HepG2 (cell line): ENCODE results near the gene PTGDR. TPM values are rescaled to one million over a fixed set of nuclear protein-coding genes. Genes with fewer than 3 reads are reported as not detected.

Experiments
- CREM ChIP-seq, 2 experiments: sonication (generic) in 1 of 2; formaldehyde crosslinking in 1 of 2; IDR thresholded peaks; 2 replicates each; pipeline versions ENCODE4 v1.4.0 to v1.6.1; 2016 to 2020; ENCODE audit warnings: antibody characterized with exemption in 1 of 2, mild to moderate bottlenecking in 1 of 2, missing genetic modification reagents in 1 of 2
- HES4 ChIP-seq: sonication (generic); formaldehyde crosslinking; IDR thresholded peaks from 2 replicates; pipeline ENCODE4 v1.9.0; 2021; ENCODE audit warnings: mild to moderate bottlenecking, missing genetic modification reagents, borderline replicate concordance
- HNRNPLL ChIP-seq: fragments of 200-400 bp; formaldehyde crosslinking; IDR thresholded peaks from 2 replicates; pipeline ENCODE4 v1.6.1; 2017; ENCODE audit warnings: mild to moderate bottlenecking, low read depth, low read length; ENCODE audit not compliant: poor library complexity, severe bottlenecking
- MEF2D ChIP-seq: sonication (generic); formaldehyde crosslinking; IDR thresholded peaks from 2 replicates; pipeline ENCODE4 v1.5.1; 2020; ENCODE audit warnings: mild to moderate bottlenecking, missing genetic modification reagents
- NFE2 ChIP-seq: sonication (generic); formaldehyde crosslinking; IDR thresholded peaks from 2 replicates; pipeline ENCODE4 v1.4.0; 2020; ENCODE audit warnings: missing genetic modification reagents
- NR2F2 ChIP-seq: IDR thresholded peaks from 2 replicates; pipeline ENCODE4 v1.6.1; 2012; ENCODE audit warnings: low read depth, inconsistent platforms, borderline replicate concordance
- PHB2 ChIP-seq: fragments of 450-650 bp; IDR thresholded peaks from 2 replicates; pipeline ENCODE4 v1.6.1; 2018; ENCODE audit not compliant: partially characterized antibody
- PITX1 ChIP-seq: sonication (generic); formaldehyde crosslinking; IDR thresholded peaks from 2 replicates; pipeline ENCODE4 v1.5.1; 2020; ENCODE audit warnings: mild to moderate bottlenecking, missing genetic modification reagents
- POGZ ChIP-seq: sonication (generic); formaldehyde crosslinking; IDR thresholded peaks from 2 replicates; pipeline ENCODE4 v1.4.0; 2020; ENCODE audit warnings: mild to moderate bottlenecking, missing genetic modification reagents
- SIN3A ChIP-seq: IDR thresholded peaks from 2 replicates; pipeline ENCODE4 v1.6.1; 2011; ENCODE audit warnings: low read depth, mild to moderate bottlenecking, control low read depth, low read length, borderline replicate concordance
- SMAD1 ChIP-seq: sonication (generic); formaldehyde crosslinking; IDR thresholded peaks from 2 replicates; pipeline ENCODE4 v1.4.0; 2020; ENCODE audit warnings: missing genetic modification reagents, low read depth, mild to moderate bottlenecking, borderline replicate concordance
- TBX3 ChIP-seq: fragments of 450-650 bp; IDR thresholded peaks from 2 replicates; pipeline ENCODE4 v1.6.1; 2017; ENCODE audit warnings: antibody characterized with exemption, mild to moderate bottlenecking, inconsistent platforms, borderline replicate concordance
- TCF12 ChIP-seq, 2 experiments: fragments of 450-650 bp in 1 of 2; sonication (generic) in 1 of 2; formaldehyde crosslinking in 1 of 2; IDR thresholded peaks; 2 replicates each; pipeline versions ENCODE4 v1.6.1 to v1.8.0; 2017 to 2022; ENCODE audit warnings: antibody characterized with exemption in 1 of 2, mild to moderate bottlenecking in 1 of 2, missing genetic modification reagents in 1 of 2, moderate library complexity in 1 of 2
- YEATS4 ChIP-seq: sonication (generic); formaldehyde crosslinking; IDR thresholded peaks from 2 replicates; pipeline ENCODE4 v1.4.0; 2020; ENCODE audit warnings: missing genetic modification reagents, borderline replicate concordance
- ZBTB21 ChIP-seq: sonication (generic); formaldehyde crosslinking; IDR thresholded peaks from 2 replicates; pipeline ENCODE4 v1.4.0; 2020; ENCODE audit warnings: missing genetic modification reagents
- ZNF333 ChIP-seq: sonication (generic); formaldehyde crosslinking; IDR thresholded peaks from 2 replicates; pipeline ENCODE4 v1.4.0; 2020; ENCODE audit warnings: mild to moderate bottlenecking, missing genetic modification reagents, borderline replicate concordance
- ZNF33A ChIP-seq: sonication (generic); formaldehyde crosslinking; IDR thresholded peaks from 2 replicates; pipeline ENCODE4 v1.5.1; 2020; ENCODE audit warnings: missing genetic modification reagents, mild to moderate bottlenecking, moderate library complexity, borderline replicate concordance
- ZNF34 ChIP-seq: sonication (generic); formaldehyde crosslinking; IDR thresholded peaks from 2 replicates; pipeline ENCODE4 v1.4.0; 2020; ENCODE audit warnings: mild to moderate bottlenecking, missing genetic modification reagents, borderline replicate concordance
- ZNF768 ChIP-seq: sonication (generic); formaldehyde crosslinking; IDR thresholded peaks from 2 replicates; pipeline ENCODE4 v1.4.0; 2020; ENCODE audit warnings: missing genetic modification reagents
- ZNF891 ChIP-seq: sonication (generic); formaldehyde crosslinking; IDR thresholded peaks from 2 replicates; pipeline ENCODE4 v1.5.0; 2020; ENCODE audit warnings: mild to moderate bottlenecking, missing genetic modification reagents
- polyA plus RNA-seq, 8 experiments: library from polyadenylated mRNA; depleted of rRNA in 3 of 8; stranded (reverse) in 7 of 8; unstranded in 1 of 8; fragments of >200 nt; fragmentation: Illumina TruSeq in 4 of 8; extraction: Trizol in 4 of 8; gene quantifications; 2 replicates each; pipeline versions ENCODE4 v1.2.1 to v1.2.3, GENCODE V29; 2011 to 2016; ENCODE audit warnings: low read depth in 4 of 8, missing spikeins in 1 of 8, mixed read lengths in 1 of 8; ENCODE audit not compliant: insufficient read depth in 1 of 8
- total RNA-seq, 5 experiments: library from RNA; depleted of rRNA; stranded (reverse); fragments of >200 nt; fragmentation: Illumina TruSeq; extraction: Trizol; gene quantifications; 2 replicates each; pipeline ENCODE4 v1.2.3, GENCODE V29; 2016; ENCODE audit warnings: low read depth in 1 of 5
- TF ChIP-seq, protein P1 (sequence below): sonication (generic); formaldehyde crosslinking; IDR thresholded peaks from 2 replicates; pipeline ENCODE4 v1.4.0; 2020; ENCODE audit warnings: missing genetic modification reagents
- TF ChIP-seq, protein P2 (sequence below): sonication (generic); formaldehyde crosslinking; IDR thresholded peaks from 2 replicates; pipeline ENCODE4 v1.5.1; 2020; ENCODE audit warnings: missing genetic modification reagents, mild to moderate bottlenecking, borderline replicate concordance
- TF ChIP-seq, protein P3 (sequence below): sonication (generic); formaldehyde crosslinking; IDR thresholded peaks from 2 replicates; pipeline ENCODE4 v1.5.0; 2020; ENCODE audit warnings: missing genetic modification reagents
- TF ChIP-seq, protein P4 (sequence below): sonication (generic); formaldehyde crosslinking; IDR thresholded peaks from 2 replicates; pipeline ENCODE4 v1.4.0; 2020; ENCODE audit warnings: mild to moderate bottlenecking, missing genetic modification reagents, borderline replicate concordance

The PTGDR gene
- total and polyA plus RNA-seq, 2 of the 13 experiments (the other 11 are each of a cell fraction or from before 2014, with no cell fraction given): not detected

DNA sequence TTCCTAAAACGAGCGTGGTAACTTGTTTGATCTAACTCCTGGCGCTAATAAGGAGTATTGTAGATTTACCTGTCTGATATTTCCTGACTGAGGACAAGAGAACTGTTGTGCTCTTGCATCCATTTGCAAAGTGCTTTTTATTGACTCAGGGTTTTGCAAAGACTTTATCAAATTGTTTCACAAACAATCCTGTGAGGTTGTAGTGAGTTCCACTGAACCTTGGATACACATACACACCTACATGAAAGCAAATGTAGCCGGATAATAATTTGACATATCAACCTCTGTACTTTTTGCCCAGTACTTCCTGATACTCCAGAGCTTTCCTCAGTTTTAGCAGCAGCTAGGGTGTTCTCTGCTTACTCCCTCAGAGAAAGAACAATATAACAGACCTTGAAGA lies 39.9 kb downstream of the PTGDR start (continued):
- TF ChIP-seq, protein P1, sequence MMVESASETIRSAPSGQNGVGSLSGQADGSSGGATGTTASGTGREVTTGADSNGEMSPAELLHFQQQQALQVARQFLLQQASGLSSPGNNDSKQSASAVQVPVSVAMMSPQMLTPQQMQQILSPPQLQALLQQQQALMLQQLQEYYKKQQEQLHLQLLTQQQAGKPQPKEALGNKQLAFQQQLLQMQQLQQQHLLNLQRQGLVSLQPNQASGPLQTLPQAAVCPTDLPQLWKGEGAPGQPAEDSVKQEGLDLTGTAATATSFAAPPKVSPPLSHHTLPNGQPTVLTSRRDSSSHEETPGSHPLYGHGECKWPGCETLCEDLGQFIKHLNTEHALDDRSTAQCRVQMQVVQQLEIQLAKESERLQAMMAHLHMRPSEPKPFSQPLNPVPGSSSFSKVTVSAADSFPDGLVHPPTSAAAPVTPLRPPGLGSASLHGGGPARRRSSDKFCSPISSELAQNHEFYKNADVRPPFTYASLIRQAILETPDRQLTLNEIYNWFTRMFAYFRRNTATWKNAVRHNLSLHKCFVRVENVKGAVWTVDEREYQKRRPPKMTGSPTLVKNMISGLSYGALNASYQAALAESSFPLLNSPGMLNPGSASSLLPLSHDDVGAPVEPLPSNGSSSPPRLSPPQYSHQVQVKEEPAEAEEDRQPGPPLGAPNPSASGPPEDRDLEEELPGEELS: peak; percentile 58
- TF ChIP-seq NFE2 (CRISPR knock-in tag): no peak
- peak; percentile 42; the same call in 1 of the 2 replicates for TF ChIP-seq CREM (IDR thresholded peaks at IDR 0.05)
- TF ChIP-seq CREM (CRISPR knock-in tag; IDR thresholded peaks at IDR 0.05): no peak
- no peak for TF ChIP-seq ZBTB21 (CRISPR knock-in tag)
- TF ChIP-seq ZNF891 (CRISPR knock-in tag): no peak
- TF ChIP-seq HNRNPLL: no peak
- no peak for TF ChIP-seq SMAD1 (CRISPR knock-in tag)
- no peak for TF ChIP-seq ZNF768 (CRISPR knock-in tag)
- TF ChIP-seq, protein P2, sequence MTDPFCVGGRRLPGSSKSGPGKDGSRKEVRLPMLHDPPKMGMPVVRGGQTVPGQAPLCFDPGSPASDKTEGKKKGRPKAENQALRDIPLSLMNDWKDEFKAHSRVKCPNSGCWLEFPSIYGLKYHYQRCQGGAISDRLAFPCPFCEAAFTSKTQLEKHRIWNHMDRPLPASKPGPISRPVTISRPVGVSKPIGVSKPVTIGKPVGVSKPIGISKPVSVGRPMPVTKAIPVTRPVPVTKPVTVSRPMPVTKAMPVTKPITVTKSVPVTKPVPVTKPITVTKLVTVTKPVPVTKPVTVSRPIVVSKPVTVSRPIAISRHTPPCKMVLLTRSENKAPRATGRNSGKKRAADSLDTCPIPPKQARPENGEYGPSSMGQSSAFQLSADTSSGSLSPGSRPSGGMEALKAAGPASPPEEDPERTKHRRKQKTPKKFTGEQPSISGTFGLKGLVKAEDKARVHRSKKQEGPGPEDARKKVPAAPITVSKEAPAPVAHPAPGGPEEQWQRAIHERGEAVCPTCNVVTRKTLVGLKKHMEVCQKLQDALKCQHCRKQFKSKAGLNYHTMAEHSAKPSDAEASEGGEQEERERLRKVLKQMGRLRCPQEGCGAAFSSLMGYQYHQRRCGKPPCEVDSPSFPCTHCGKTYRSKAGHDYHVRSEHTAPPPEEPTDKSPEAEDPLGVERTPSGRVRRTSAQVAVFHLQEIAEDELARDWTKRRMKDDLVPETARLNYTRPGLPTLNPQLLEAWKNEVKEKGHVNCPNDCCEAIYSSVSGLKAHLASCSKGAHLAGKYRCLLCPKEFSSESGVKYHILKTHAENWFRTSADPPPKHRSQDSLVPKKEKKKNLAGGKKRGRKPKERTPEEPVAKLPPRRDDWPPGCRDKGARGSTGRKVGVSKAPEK: no peak
- TF ChIP-seq MEF2D: no peak
- no peak for TF ChIP-seq POGZ (CRISPR knock-in tag)
- TF ChIP-seq TCF12 (IDR thresholded peaks at IDR 0.05): no peak
- TF ChIP-seq TCF12 (CRISPR knock-in tag; IDR thresholded peaks at IDR 0.05): no peak
- TF ChIP-seq, protein P3, sequence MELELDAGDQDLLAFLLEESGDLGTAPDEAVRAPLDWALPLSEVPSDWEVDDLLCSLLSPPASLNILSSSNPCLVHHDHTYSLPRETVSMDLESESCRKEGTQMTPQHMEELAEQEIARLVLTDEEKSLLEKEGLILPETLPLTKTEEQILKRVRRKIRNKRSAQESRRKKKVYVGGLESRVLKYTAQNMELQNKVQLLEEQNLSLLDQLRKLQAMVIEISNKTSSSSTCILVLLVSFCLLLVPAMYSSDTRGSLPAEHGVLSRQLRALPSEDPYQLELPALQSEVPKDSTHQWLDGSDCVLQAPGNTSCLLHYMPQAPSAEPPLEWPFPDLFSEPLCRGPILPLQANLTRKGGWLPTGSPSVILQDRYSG (CRISPR knock-in tag): no peak
- no peak for TF ChIP-seq PHB2
- no peak for TF ChIP-seq ZNF333 (CRISPR knock-in tag)
- peak; percentile 30; the same call in 1 of the 2 replicates for TF ChIP-seq TBX3
- TF ChIP-seq SIN3A: no peak
- peak; percentile 73; the same call in 1 of the 2 replicates for TF ChIP-seq PITX1 (CRISPR knock-in tag)
- TF ChIP-seq ZNF33A (CRISPR knock-in tag): no peak
- no peak for TF ChIP-seq ZNF34
- no peak for TF ChIP-seq YEATS4 (CRISPR knock-in tag)
- no peak for TF ChIP-seq HES4 (CRISPR knock-in tag)
- TF ChIP-seq NR2F2: peak; percentile 70
- TF ChIP-seq, protein P4, sequence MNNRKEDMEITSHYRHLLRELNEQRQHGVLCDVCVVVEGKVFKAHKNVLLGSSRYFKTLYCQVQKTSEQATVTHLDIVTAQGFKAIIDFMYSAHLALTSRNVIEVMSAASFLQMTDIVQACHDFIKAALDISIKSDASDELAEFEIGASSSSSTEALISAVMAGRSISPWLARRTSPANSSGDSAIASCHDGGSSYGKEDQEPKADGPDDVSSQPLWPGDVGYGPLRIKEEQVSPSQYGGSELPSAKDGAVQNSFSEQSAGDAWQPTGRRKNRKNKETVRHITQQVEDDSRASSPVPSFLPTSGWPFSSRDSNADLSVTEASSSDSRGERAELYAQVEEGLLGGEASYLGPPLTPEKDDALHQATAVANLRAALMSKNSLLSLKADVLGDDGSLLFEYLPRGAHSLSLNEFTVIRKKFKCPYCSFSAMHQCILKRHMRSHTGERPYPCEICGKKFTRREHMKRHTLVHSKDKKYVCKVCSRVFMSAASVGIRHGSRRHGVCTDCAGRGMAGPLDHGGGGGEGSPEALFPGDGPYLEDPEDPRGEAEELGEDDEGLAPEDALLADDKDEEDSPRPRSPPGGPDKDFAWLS (CRISPR knock-in tag): no peak
